Vagina (tissue), 2 donors: ENCODE data around the gene BUB1. TPM values are rescaled to one million over a fixed set of nuclear protein-coding genes. Genes with fewer than 3 reads are reported as not detected.

Source experiments
- DNase-seq, 2 donors: peaks; one replicate each; pipeline ENCODE4 v3.0.0-alpha.2; 2017; ENCODE audit errors: extremely low spot score in 2 of 2
- H3K27ac ChIP-seq: fragments of 200-600 bp; sonication (generic); one replicate; pipeline ENCODE4 v1.5.1; 2019
- H3K27me3 ChIP-seq: fragments of 200-600 bp; sonication (generic); one replicate; pipeline ENCODE4 v1.5.1; 2019
- H3K36me3 ChIP-seq, 2 donors: fragments of 200-600 bp; sonication (generic); one replicate each; pipeline ENCODE4 v1.5.1; 2017 to 2019
- H3K4me1 ChIP-seq: fragments of 200-600 bp; sonication (generic); one replicate; pipeline ENCODE4 v1.5.1; 2019
- H3K4me3 ChIP-seq, 2 donors: fragments of 200-600 bp; sonication (generic); 1 replicate in 1 of 2; 2 replicates in 1 of 2; pipeline ENCODE4 v1.5.1; 2016 to 2019
- H3K9me3 ChIP-seq: fragments of 200-600 bp; sonication (generic); one replicate; pipeline ENCODE4 v1.5.1; 2019
- POLR2A ChIP-seq, 2 donors: fragments of 450-650 bp; IDR thresholded peaks; one replicate each; pipeline ENCODE4 v1.6.1; 2017; ENCODE audit warnings: antibody characterized with exemption in 2 of 2, mild to moderate bottlenecking in 2 of 2, moderate library complexity in 2 of 2
- POLR2AphosphoS5 ChIP-seq, 2 donors: sonication (generic); formaldehyde crosslinking; IDR thresholded peaks; one replicate each; pipeline ENCODE4 v1.9.0; 2017; ENCODE audit warnings: antibody characterized with exemption in 2 of 2, mild to moderate bottlenecking in 2 of 2, low read depth in 1 of 2; ENCODE audit not compliant: insufficient read depth in 1 of 2
- intact Hi-C: fragments of 100-400 bp; cut with DNase I; formaldehyde crosslinking; loops from one replicate; pipeline ENCODE4 v1.15.1; 2023
- total RNA-seq: library from RNA; depleted of rRNA; stranded (reverse); fragments of >200 nt; gene quantifications from one replicate; pipeline ENCODE4 v1.2.3, GENCODE V29; 2016
- TF ChIP-seq, protein P1 (sequence below), 3 experiments: fragments of 450-650 bp in 2 of 3; fragments of 200-600 bp in 1 of 3; sonication (generic) in 1 of 3; IDR thresholded peaks; one replicate each; pipeline ENCODE4 v1.5.1; 2017 to 2019; ENCODE audit warnings: antibody characterized with exemption in 3 of 3, mild to moderate bottlenecking in 2 of 3, moderate library complexity in 2 of 3

Gene BUB1
- total RNA-seq, 1 donor from 2014 or later: 5.4 TPM

DNA sequence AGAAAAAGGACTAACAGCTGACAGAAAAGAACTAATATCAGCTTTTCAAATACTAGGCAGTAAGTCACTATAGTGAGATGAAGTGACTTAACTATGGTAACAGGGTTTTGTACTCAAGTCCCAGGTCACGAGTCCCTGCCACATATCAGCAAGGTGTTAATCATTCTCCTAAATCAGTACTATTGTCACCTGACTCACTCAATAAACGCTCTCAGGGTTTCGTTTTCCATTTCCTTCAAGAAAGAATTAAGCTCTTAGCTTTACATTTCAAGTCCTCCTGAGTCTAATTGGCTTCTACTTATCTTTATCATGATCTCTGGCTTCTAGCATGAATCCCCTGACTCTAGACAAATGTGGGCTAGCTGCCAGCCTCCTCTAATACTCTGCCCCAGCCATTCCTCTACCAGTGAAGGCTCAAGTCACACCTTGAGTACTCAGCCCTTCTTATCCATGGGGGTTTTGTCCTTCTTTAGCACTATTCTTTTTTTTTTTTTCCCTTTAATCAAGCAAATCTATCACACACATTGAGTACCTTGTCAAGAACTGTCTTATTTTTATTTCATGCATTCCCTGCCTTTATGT, 20.0 kb downstream of the BUB1 start:
- no peaks in the 10 kb centered on the region for H3K27me3 ChIP-seq
- no peaks in the 10 kb centered on the region for H3K9me3 ChIP-seq
- DNase-seq: no peak
- H3K4me3 ChIP-seq: no peak overlapping the region
- intact Hi-C loops: no loop called here
- H3K36me3 ChIP-seq: no peaks in the 10 kb centered on the region
- H3K27ac ChIP-seq: no peak overlapping the region
- H3K4me1 ChIP-seq: no peaks in the 10 kb centered on the region
- TF ChIP-seq POLR2AphosphoS5 (IDR thresholded peaks at IDR 0.05; ENCODE audit: insufficient read depth in 1 of 2, low read depth in 1 of 2): no peak
- TF ChIP-seq, protein P1, sequence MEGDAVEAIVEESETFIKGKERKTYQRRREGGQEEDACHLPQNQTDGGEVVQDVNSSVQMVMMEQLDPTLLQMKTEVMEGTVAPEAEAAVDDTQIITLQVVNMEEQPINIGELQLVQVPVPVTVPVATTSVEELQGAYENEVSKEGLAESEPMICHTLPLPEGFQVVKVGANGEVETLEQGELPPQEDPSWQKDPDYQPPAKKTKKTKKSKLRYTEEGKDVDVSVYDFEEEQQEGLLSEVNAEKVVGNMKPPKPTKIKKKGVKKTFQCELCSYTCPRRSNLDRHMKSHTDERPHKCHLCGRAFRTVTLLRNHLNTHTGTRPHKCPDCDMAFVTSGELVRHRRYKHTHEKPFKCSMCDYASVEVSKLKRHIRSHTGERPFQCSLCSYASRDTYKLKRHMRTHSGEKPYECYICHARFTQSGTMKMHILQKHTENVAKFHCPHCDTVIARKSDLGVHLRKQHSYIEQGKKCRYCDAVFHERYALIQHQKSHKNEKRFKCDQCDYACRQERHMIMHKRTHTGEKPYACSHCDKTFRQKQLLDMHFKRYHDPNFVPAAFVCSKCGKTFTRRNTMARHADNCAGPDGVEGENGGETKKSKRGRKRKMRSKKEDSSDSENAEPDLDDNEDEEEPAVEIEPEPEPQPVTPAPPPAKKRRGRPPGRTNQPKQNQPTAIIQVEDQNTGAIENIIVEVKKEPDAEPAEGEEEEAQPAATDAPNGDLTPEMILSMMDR (IDR thresholded peaks at IDR 0.05): no peak
- TF ChIP-seq POLR2A (IDR thresholded peaks at IDR 0.05): no peak

- Histone ChIP-seq H3K36me3 (no peaks in the 10 kb centered on the region), H3K27ac (no peak overlapping the region), H3K9me3 (no peaks in the 10 kb centered on the region), H3K4me3 (no peak overlapping the region), H3K27me3 (no peaks in the 10 kb centered on the region), H3K4me1 (no peaks in the 10 kb centered on the region)
- TF ChIP-seq POLR2A (IDR thresholded peaks at IDR 0.05) (no peak), POLR2AphosphoS5 (IDR thresholded peaks at IDR 0.05; ENCODE audit: insufficient read depth in 1 of 2, low read depth in 1 of 2) (no peak)
- TF ChIP-seq, protein P1 (IDR thresholded peaks at IDR 0.05): no peak
- intact Hi-C loops: no loop called here
- DNase-seq: no peak
These were observed 22.2 kb downstream of the BUB1 start for GRCh38 chr2:110655701-110656100.

GRCh38 chr2:110653861-110654260, 24.0 kb downstream of the BUB1 start:
- Histone ChIP-seq H3K27ac (no peak overlapping the region), H3K27me3 (no peaks in the 10 kb centered on the region), H3K36me3 (no peaks in the 10 kb centered on the region), H3K4me3 (no peak overlapping the region), H3K4me1 (no peaks in the 10 kb centered on the region), H3K9me3 (no peaks in the 10 kb centered on the region)
- intact Hi-C loops: no loop called here
- no peak for TF ChIP-seq POLR2A (IDR thresholded peaks at IDR 0.05)
- no peak for DNase-seq

DNA sequence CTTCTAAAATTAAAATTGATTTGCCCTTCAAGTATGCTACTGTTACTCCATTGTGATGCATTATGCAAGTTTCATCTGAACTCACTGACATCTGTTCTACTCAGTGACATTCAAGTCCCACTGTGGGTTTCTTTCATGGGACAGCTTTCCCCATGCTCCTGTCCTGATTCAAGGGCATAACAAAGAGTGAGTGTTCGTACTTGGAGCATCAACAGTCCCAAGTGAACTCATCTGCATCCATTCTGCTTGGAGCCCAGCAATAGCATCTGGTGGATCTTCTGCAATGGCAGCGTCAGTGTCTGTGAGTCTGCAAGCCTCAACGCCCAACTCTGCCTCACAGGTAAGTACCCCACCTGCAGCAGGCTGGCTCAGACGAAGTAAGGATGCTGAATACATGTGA, 27.5 kb downstream of the BUB1 start:
- TF ChIP-seq POLR2AphosphoS5 (IDR thresholded peaks at IDR 0.05; ENCODE audit: insufficient read depth in 1 of 2, low read depth in 1 of 2): no peak
- TF ChIP-seq, protein P1 (IDR thresholded peaks at IDR 0.05): no peak
- TF ChIP-seq POLR2A (IDR thresholded peaks at IDR 0.05): no peak
- Histone ChIP-seq H3K36me3 (no peaks in the 10 kb centered on the region), H3K27me3 (no peaks in the 10 kb centered on the region), H3K27ac (no peak overlapping the region), H3K4me3 (no peak overlapping the region), H3K9me3 (no peaks in the 10 kb centered on the region), H3K4me1 (no peaks in the 10 kb centered on the region)
- no peak for DNase-seq
- intact Hi-C loops: no loop called here

DNA sequence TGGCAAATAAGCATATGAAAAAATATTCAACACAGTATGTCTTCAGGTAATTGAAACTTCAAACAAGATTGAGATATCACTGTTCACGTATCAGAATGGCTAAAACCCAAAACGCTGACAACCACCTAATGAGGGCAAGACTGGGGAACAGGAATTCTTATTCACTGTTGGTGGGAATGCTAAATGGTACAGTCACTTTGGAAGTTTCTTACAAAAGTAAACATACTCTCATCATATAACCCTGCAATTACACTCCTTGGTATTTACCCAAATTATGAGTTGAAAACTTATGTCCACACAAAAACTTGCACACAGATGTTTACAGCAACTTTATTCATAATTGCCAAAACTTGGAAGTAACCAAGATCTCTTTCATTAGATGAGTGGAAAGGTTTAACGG, 30.1 kb downstream of the BUB1 start:
- no peak for TF ChIP-seq POLR2AphosphoS5 (IDR thresholded peaks at IDR 0.05; ENCODE audit: insufficient read depth in 1 of 2, low read depth in 1 of 2)
- Histone ChIP-seq H3K9me3 (no peaks in the 10 kb centered on the region), H3K4me1 (no peaks in the 10 kb centered on the region)

DNA sequence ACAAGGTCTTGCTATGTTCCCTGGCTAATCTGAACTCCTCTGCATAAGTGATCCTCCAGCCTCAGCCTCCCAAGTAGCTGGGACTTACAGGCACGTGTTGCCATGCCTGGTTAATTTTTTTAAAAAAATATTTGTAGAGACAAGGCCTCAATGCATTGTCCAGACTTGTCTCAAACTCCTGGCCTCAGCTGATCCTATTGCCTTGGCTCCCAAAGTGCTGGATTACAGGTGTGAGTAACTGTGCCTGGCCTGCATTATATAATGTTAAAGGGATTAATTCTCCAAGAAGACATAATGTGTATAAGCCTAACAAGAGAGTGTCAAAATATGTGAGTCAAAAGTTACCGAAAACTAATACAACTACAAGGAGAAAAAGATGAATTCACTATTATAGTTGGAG, 32.2 kb downstream of the BUB1 start:
- TF ChIP-seq, protein P1 (IDR thresholded peaks at IDR 0.05): no peak
- no peak for TF ChIP-seq POLR2AphosphoS5 (IDR thresholded peaks at IDR 0.05; ENCODE audit: insufficient read depth in 1 of 2, low read depth in 1 of 2)
- TF ChIP-seq POLR2A (IDR thresholded peaks at IDR 0.05): no peak
- no peak for DNase-seq
- Histone ChIP-seq H3K27ac (no peak overlapping the region), H3K27me3 (no peaks in the 10 kb centered on the region), H3K4me3 (no peak overlapping the region), H3K4me1 (no peaks in the 10 kb centered on the region), H3K36me3 (no peaks in the 10 kb centered on the region), H3K9me3 (no peaks in the 10 kb centered on the region)
- intact Hi-C loops: no loop called here

More for the DNA sequence above, 30.1 kb downstream of the BUB1 start:
- Histone ChIP-seq H3K27ac (no peak overlapping the region), H3K4me3 (no peak overlapping the region), H3K36me3 (no peaks in the 10 kb centered on the region), H3K27me3 (no peaks in the 10 kb centered on the region)
- intact Hi-C loops: no loop called here
- DNase-seq: no peak
